ENCODE results near the gene PODXL.

GRCh38 chr7:131505636-131506557, 50.5 kb downstream of the PODXL start:
- TF ChIP-seq CTCF (IDR thresholded peaks at IDR 0.05; ENCODE audit: poor library complexity, severe bottlenecking) (no peak), SMC3 (conservative IDR thresholded peaks at IDR 0.05; ENCODE audit: poor library complexity) (no peak), EP300 (conservative IDR thresholded peaks at IDR 0.05; ENCODE audit: poor library complexity, severe bottlenecking) (no peak), EZH2 (IDR thresholded peaks at IDR 0.05; ENCODE audit: borderline replicate concordance, insufficient read depth, low read length, poor library complexity, severe bottlenecking) (no peak), MXI1 (conservative IDR thresholded peaks at IDR 0.05; ENCODE audit: poor library complexity, severe bottlenecking) (no peak), POLR2AphosphoS5 (IDR thresholded peaks at IDR 0.05) (no peak), TAF1 (IDR thresholded peaks at IDR 0.05; ENCODE audit: low read depth) (no peak), REST (IDR thresholded peaks at IDR 0.05; ENCODE audit: borderline replicate concordance) (no peak)

Data from neural cell (in vitro differentiated cells).